Liver (tissue), 9 donors: Measurements from ENCODE around the gene LRRC4B. TPM values are rescaled to one million over a fixed set of nuclear protein-coding genes. Genes with fewer than 3 reads are reported as not detected.

Experiments used
- DNase-seq: peaks from one replicate; pipeline ENCODE4 v3.0.0-alpha.2; 2017; ENCODE audit warnings: low spot score
- H3K27ac ChIP-seq, 2 donors: one replicate each; pipeline ENCODE4 v1.7.0; 2013; ENCODE audit warnings: inconsistent platforms in 2 of 2, low read length in 2 of 2, control low read depth in 1 of 2, low read depth in 1 of 2, mild to moderate bottlenecking in 1 of 2
- H3K27me3 ChIP-seq, 4 donors: one replicate each; pipeline versions ENCODE4 v1.6.1 to v1.7.0; 2013; ENCODE audit warnings: low read length in 3 of 4, inconsistent platforms in 1 of 4, mild to moderate bottlenecking in 1 of 4, moderate library complexity in 1 of 4; ENCODE audit not compliant: control insufficient read depth in 4 of 4, insufficient read depth in 4 of 4
- H3K36me3 ChIP-seq, 4 donors: one replicate each; pipeline versions ENCODE4 v1.6.1 to v1.7.0; 2013; ENCODE audit warnings: low read length in 3 of 4, mild to moderate bottlenecking in 3 of 4, low read depth in 1 of 4, moderate library complexity in 1 of 4; ENCODE audit not compliant: control insufficient read depth in 4 of 4, insufficient read depth in 3 of 4
- H3K4me1 ChIP-seq, 4 donors: one replicate each; pipeline versions ENCODE4 v1.6.1 to v1.7.0; 2013; ENCODE audit warnings: low read length in 3 of 4, mild to moderate bottlenecking in 3 of 4, moderate library complexity in 1 of 4; ENCODE audit not compliant: control insufficient read depth in 4 of 4, insufficient read depth in 4 of 4
- H3K4me3 ChIP-seq, 3 donors: one replicate each; pipeline versions ENCODE4 v1.6.1 to v1.7.0; 2013; ENCODE audit warnings: low read length in 3 of 3, control low read depth in 1 of 3, low read depth in 1 of 3, mild to moderate bottlenecking in 1 of 3
- H3K9ac ChIP-seq, 2 donors: one replicate each; pipeline ENCODE4 v1.7.0; 2013; ENCODE audit warnings: low read length in 2 of 2, mild to moderate bottlenecking in 2 of 2, moderate library complexity in 2 of 2, control low read depth in 1 of 2, low read depth in 1 of 2
- H3K9me3 ChIP-seq, 4 donors: one replicate each; pipeline versions ENCODE4 v1.6.1 to v1.7.0; 2013; ENCODE audit warnings: low read length in 3 of 4; ENCODE audit not compliant: control insufficient read depth in 4 of 4
- ATF3 ChIP-seq: IDR thresholded peaks from 2 replicates; pipeline ENCODE4 v1.6.1; 2016; ENCODE audit warnings: antibody characterized with exemption
- EGR1 ChIP-seq, 2 donors: IDR thresholded peaks; 2 replicates each; pipeline ENCODE4 v1.6.1; 2016 to 2018; ENCODE audit warnings: antibody characterized with exemption in 2 of 2, low read depth in 2 of 2
- FOXA1 ChIP-seq: IDR thresholded peaks from 2 replicates; pipeline ENCODE4 v1.6.1; 2016; ENCODE audit warnings: antibody characterized with exemption
- FOXA2 ChIP-seq: IDR thresholded peaks from 2 replicates; pipeline ENCODE4 v1.6.1; 2016; ENCODE audit warnings: antibody characterized with exemption
- GABPA ChIP-seq, 2 donors: IDR thresholded peaks in 1 of 2; conservative IDR thresholded peaks in 1 of 2; 2 replicates each; pipeline ENCODE4 v1.6.1; 2016; ENCODE audit warnings: antibody characterized with exemption in 2 of 2, mild to moderate bottlenecking in 1 of 2, moderate library complexity in 1 of 2
- HNF4G ChIP-seq: IDR thresholded peaks from 2 replicates; pipeline ENCODE4 v1.6.1; 2016; ENCODE audit warnings: antibody characterized with exemption
- JUND ChIP-seq, 2 donors: IDR thresholded peaks; 2 replicates each; pipeline ENCODE4 v1.6.1; 2016; ENCODE audit warnings: antibody characterized with exemption in 2 of 2
- NR2F2 ChIP-seq: IDR thresholded peaks from 2 replicates; pipeline ENCODE4 v1.6.1; 2016; ENCODE audit warnings: antibody characterized with exemption
- RAD21 ChIP-seq, 2 donors: IDR thresholded peaks; 2 replicates each; pipeline ENCODE4 v1.6.1; 2016; ENCODE audit warnings: antibody characterized with exemption in 2 of 2, mild to moderate bottlenecking in 2 of 2
- REST ChIP-seq: IDR thresholded peaks from 2 replicates; pipeline ENCODE4 v1.6.1; 2016; ENCODE audit warnings: antibody characterized with exemption, mild to moderate bottlenecking
- RXRA ChIP-seq, 2 donors: IDR thresholded peaks; 2 replicates each; pipeline ENCODE4 v1.6.1; 2017 to 2018; ENCODE audit warnings: antibody characterized with exemption in 2 of 2, mild to moderate bottlenecking in 1 of 2
- SP1 ChIP-seq: IDR thresholded peaks from 2 replicates; pipeline ENCODE4 v1.6.1; 2018; ENCODE audit warnings: antibody characterized with exemption, mild to moderate bottlenecking
- YY1 ChIP-seq: IDR thresholded peaks from 2 replicates; pipeline ENCODE4 v1.6.1; 2016; ENCODE audit warnings: antibody characterized with exemption, mild to moderate bottlenecking
- WGBS: extraction: QIAGEN DNeasy Blood & Tissue Kit; methylation state at CpG from one replicate; pipeline ENCODE4 v1.1.7; 2013; 5-methylcytosine and 5-hydroxymethylcytosine counted together
- polyA plus RNA-seq, 2 donors: library from polyadenylated mRNA; stranded (reverse) in 1 of 2; unstranded in 1 of 2; fragments of 200-250 nt in 1 of 2; fragments of >200 nt in 1 of 2; fragmentation: Nextera tagmentation in 1 of 2; extraction: Ambion mirVana in 1 of 2; gene quantifications; one replicate each; pipeline versions ENCODE4 v1.2.1 to v1.2.3, GENCODE V29; 2013 to 2015
- total RNA-seq, 2 donors: library from RNA; depleted of rRNA; stranded (reverse); fragments of >200 nt; gene quantifications; one replicate each; pipeline ENCODE4 v1.2.3, GENCODE V29; 2014
- TF ChIP-seq, protein P1 (sequence below): IDR thresholded peaks from 2 replicates; pipeline ENCODE4 v1.6.1; 2016; ENCODE audit warnings: antibody characterized with exemption
- TF ChIP-seq, protein P2 (sequence below): fragments of 150-350 bp; IDR thresholded peaks from 2 replicates; pipeline ENCODE4 v1.5.1; 2017; ENCODE audit warnings: improper control_type of control experiment, low read depth, low read length; ENCODE audit not compliant: missing input control
- donor health status: healthy.
- donor health status: healthy.
- donor health status: healthy.
- donor health status: healthy.
- donor health status: healthy.

LRRC4B gene
- total and polyA plus RNA-seq, 4 donors, result 0.11 to 1.1 (median 0.79) TPM

- DNase-seq, result no peak
- 78% methylated on average over 18 of the region's 18 CpGs for WGBS
- Histone ChIP-seq H3K9me3 (no peaks in the 10 kb centered on the region), H3K27me3 (no peaks in the 10 kb centered on the region), H3K27ac (no peak overlapping the region), H3K36me3 (peaks cover 0 to 11% (median 0%) of the 10 kb centered on the region in 4 donors), H3K4me1 (peaks cover 0 to 1% (median 0%) of the 10 kb centered on the region in 4 donors), H3K4me3 (no peak overlapping the region), H3K9ac (no peak overlapping the region)
- TF ChIP-seq HNF4G (no peak), YY1 (no peak), ATF3 (no peak), RAD21 (IDR thresholded peaks at IDR 0.05) (peak in 1 of 2 donors; percentile 38), REST (no peak), GABPA (IDR thresholded peaks at IDR 0.05 in 1 of 2, conservative IDR thresholded peaks at IDR 0.05 in 1 of 2) (no peak), EGR1 (IDR thresholded peaks at IDR 0.05; ENCODE audit: low read depth in 2 of 2) (no peak), JUND (IDR thresholded peaks at IDR 0.05) (no peak), NR2F2 (no peak), FOXA2 (no peak)
- TF ChIP-seq, protein P1, sequence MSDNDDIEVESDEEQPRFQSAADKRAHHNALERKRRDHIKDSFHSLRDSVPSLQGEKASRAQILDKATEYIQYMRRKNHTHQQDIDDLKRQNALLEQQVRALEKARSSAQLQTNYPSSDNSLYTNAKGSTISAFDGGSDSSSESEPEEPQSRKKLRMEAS, result no peak
- TF ChIP-seq, protein P2, sequence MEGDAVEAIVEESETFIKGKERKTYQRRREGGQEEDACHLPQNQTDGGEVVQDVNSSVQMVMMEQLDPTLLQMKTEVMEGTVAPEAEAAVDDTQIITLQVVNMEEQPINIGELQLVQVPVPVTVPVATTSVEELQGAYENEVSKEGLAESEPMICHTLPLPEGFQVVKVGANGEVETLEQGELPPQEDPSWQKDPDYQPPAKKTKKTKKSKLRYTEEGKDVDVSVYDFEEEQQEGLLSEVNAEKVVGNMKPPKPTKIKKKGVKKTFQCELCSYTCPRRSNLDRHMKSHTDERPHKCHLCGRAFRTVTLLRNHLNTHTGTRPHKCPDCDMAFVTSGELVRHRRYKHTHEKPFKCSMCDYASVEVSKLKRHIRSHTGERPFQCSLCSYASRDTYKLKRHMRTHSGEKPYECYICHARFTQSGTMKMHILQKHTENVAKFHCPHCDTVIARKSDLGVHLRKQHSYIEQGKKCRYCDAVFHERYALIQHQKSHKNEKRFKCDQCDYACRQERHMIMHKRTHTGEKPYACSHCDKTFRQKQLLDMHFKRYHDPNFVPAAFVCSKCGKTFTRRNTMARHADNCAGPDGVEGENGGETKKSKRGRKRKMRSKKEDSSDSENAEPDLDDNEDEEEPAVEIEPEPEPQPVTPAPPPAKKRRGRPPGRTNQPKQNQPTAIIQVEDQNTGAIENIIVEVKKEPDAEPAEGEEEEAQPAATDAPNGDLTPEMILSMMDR, result peak; percentile 29
Observed at GRCh38 chr19:50486823-50487515, 81.3 kb downstream of the LRRC4B start.

GRCh38 chr19:50485284-50485955 lies 82.8 kb downstream of the LRRC4B start:
- peaks cover 0 to 25% (median 5%) of the 10 kb centered on the region in 4 donors for H3K36me3 ChIP-seq
- TF ChIP-seq, protein P2, result no peak
- TF ChIP-seq ATF3 (no peak), HNF4G (no peak), RXRA (IDR thresholded peaks at IDR 0.05) (no peak), JUND (IDR thresholded peaks at IDR 0.05) (no peak), FOXA1 (no peak), NR2F2 (no peak), FOXA2 (no peak), SP1 (no peak), YY1 (no peak), EGR1 (IDR thresholded peaks at IDR 0.05; ENCODE audit: low read depth in 2 of 2) (no peak), REST (no peak), RAD21 (IDR thresholded peaks at IDR 0.05) (no peak)
- TF ChIP-seq, protein P1, result no peak

More at GRCh38 chr19:50485284-50485955, 82.8 kb downstream of the LRRC4B start:
- Histone ChIP-seq H3K9me3 (no peaks in the 10 kb centered on the region), H3K4me3 (no peak overlapping the region), H3K27me3 (no peaks in the 10 kb centered on the region), H3K4me1 (peaks cover 0 to 1% (median 0%) of the 10 kb centered on the region in 4 donors), H3K9ac (no peak overlapping the region), H3K27ac (no peak overlapping the region)
- WGBS, result 89% methylated on average over 10 of the region's 10 CpGs
- no peak for DNase-seq
